HepG2 (cell line): ENCODE measurements around the gene NLRP2B. TPM values are rescaled to one million over a fixed set of nuclear protein-coding genes. Genes with fewer than 3 reads are reported as not detected.

Experiments
- FOSL2 ChIP-seq: sonication (generic); formaldehyde crosslinking; IDR thresholded peaks from 2 replicates; pipeline ENCODE4 v1.4.0; 2020; ENCODE audit warnings: missing genetic modification reagents
- FOXA1 ChIP-seq, 2 experiments: fragments of 450-650 bp in 1 of 2; sonication (generic) in 1 of 2; formaldehyde crosslinking in 1 of 2; IDR thresholded peaks; 2 replicates each; pipeline versions ENCODE4 v1.4.0 to v1.6.1; 2016 to 2020; ENCODE audit warnings: missing genetic modification reagents in 1 of 2
- FOXP1 ChIP-seq, 2 experiments: fragments of 450-650 bp in 1 of 2; IDR thresholded peaks; 2 replicates each; pipeline ENCODE4 v1.6.1; 2017 to 2018; ENCODE audit warnings: antibody characterized with exemption in 1 of 2
- HINFP ChIP-seq: sonication (generic); formaldehyde crosslinking; IDR thresholded peaks from 2 replicates; pipeline ENCODE4 v1.4.0; 2020; ENCODE audit warnings: low read depth, mild to moderate bottlenecking, missing genetic modification reagents
- KDM1A ChIP-seq: IDR thresholded peaks from 2 replicates; pipeline ENCODE4 v1.6.1; 2016; ENCODE audit warnings: missing compliant biosample characterization
- NBN ChIP-seq: fragments of 450-650 bp; conservative IDR thresholded peaks from 2 replicates; pipeline ENCODE4 v1.6.1; 2017
- NFKB2 ChIP-seq: sonication (generic); formaldehyde crosslinking; IDR thresholded peaks from 2 replicates; pipeline ENCODE4 v1.4.0; 2020; ENCODE audit warnings: missing genetic modification reagents, borderline replicate concordance
- PREB ChIP-seq: sonication (generic); formaldehyde crosslinking; IDR thresholded peaks from 2 replicates; pipeline ENCODE4 v1.4.0; 2020; ENCODE audit warnings: missing genetic modification reagents
- RNF219 ChIP-seq: sonication (generic); formaldehyde crosslinking; IDR thresholded peaks from 2 replicates; pipeline ENCODE4 v1.5.0; 2020; ENCODE audit warnings: mild to moderate bottlenecking, missing genetic modification reagents
- RXRB ChIP-seq: IDR thresholded peaks from 2 replicates; pipeline ENCODE4 v1.6.1; 2016; ENCODE audit warnings: borderline replicate concordance, missing genetic modification reagents, missing compliant biosample characterization
- SALL1 ChIP-seq: sonication (generic); formaldehyde crosslinking; IDR thresholded peaks from 2 replicates; pipeline ENCODE4 v1.8.0; 2022; ENCODE audit warnings: mild to moderate bottlenecking, missing genetic modification reagents
- SKI ChIP-seq: fragments of 450-650 bp; IDR thresholded peaks from one replicate; pipeline ENCODE4 v1.6.1; 2018; ENCODE audit warnings: mild to moderate bottlenecking; ENCODE audit not compliant: partially characterized antibody
- SMAD9 ChIP-seq: sonication (generic); formaldehyde crosslinking; IDR thresholded peaks from 2 replicates; pipeline ENCODE4 v1.5.1; 2020; ENCODE audit warnings: mild to moderate bottlenecking, missing genetic modification reagents
- TMF1 ChIP-seq: sonication (generic); formaldehyde crosslinking; IDR thresholded peaks from 2 replicates; pipeline ENCODE4 v1.8.1; 2022; ENCODE audit warnings: low read depth, missing genetic modification reagents
- ZBTB39 ChIP-seq: sonication (generic); formaldehyde crosslinking; IDR thresholded peaks from 2 replicates; pipeline ENCODE4 v1.5.0; 2020; ENCODE audit warnings: missing genetic modification reagents
- ZFP1 ChIP-seq: IDR thresholded peaks from 2 replicates; pipeline ENCODE4 v1.6.1; 2016
- ZHX1 ChIP-seq: sonication (generic); formaldehyde crosslinking; IDR thresholded peaks from 2 replicates; pipeline ENCODE4 v1.8.1; 2022; ENCODE audit warnings: low read depth, mild to moderate bottlenecking, missing genetic modification reagents
- ZNF138 ChIP-seq: sonication (generic); formaldehyde crosslinking; IDR thresholded peaks from 2 replicates; pipeline ENCODE4 v1.5.0; 2020; ENCODE audit warnings: mild to moderate bottlenecking, low read depth, missing genetic modification reagents
- ZNF562 ChIP-seq: sonication (generic); formaldehyde crosslinking; IDR thresholded peaks from 2 replicates; pipeline ENCODE4 v1.8.0; 2022; ENCODE audit warnings: missing genetic modification reagents, borderline replicate concordance
- ZNF572 ChIP-seq: sonication (generic); formaldehyde crosslinking; IDR thresholded peaks from 2 replicates; pipeline ENCODE4 v1.5.1; 2020; ENCODE audit warnings: mild to moderate bottlenecking, missing genetic modification reagents
- ZZZ3 ChIP-seq: sonication (generic); formaldehyde crosslinking; IDR thresholded peaks from 2 replicates; pipeline ENCODE4 v1.4.0; 2020; ENCODE audit warnings: missing genetic modification reagents, mild to moderate bottlenecking, borderline replicate concordance
- polyA plus RNA-seq, 8 experiments: library from polyadenylated mRNA; depleted of rRNA in 3 of 8; stranded (reverse) in 7 of 8; unstranded in 1 of 8; fragments of >200 nt; fragmentation: Illumina TruSeq in 4 of 8; extraction: Trizol in 4 of 8; gene quantifications; 2 replicates each; pipeline versions ENCODE4 v1.2.1 to v1.2.3, GENCODE V29; 2011 to 2016; ENCODE audit warnings: low read depth in 4 of 8, missing spikeins in 1 of 8, mixed read lengths in 1 of 8; ENCODE audit not compliant: insufficient read depth in 1 of 8
- total RNA-seq, 5 experiments: library from RNA; depleted of rRNA; stranded (reverse); fragments of >200 nt; fragmentation: Illumina TruSeq; extraction: Trizol; gene quantifications; 2 replicates each; pipeline ENCODE4 v1.2.3, GENCODE V29; 2016; ENCODE audit warnings: low read depth in 1 of 5

Gene NLRP2B
- total and polyA plus RNA-seq, 2 of the 13 experiments (the other 11 are each of a cell fraction or from before 2014, with no cell fraction given), result not detected

- TF ChIP-seq ZHX1 (CRISPR knock-in tag) (no peak), NBN (no peak), SKI (peak; percentile 61), NFKB2 (no peak), ZNF562 (CRISPR knock-in tag) (no peak), FOXP1 (IDR thresholded peaks at IDR 0.05) (no peak), FOXP1 (CRISPR knock-in tag; IDR thresholded peaks at IDR 0.05) (peak; percentile 47), ZNF572 (CRISPR knock-in tag) (no peak), RXRB (peak; percentile 45), SMAD9 (CRISPR knock-in tag) (no peak), FOSL2 (CRISPR knock-in tag) (peak; percentile 42; the same call in 1 of the 2 replicates), TMF1 (CRISPR knock-in tag) (no peak), SALL1 (CRISPR knock-in tag) (peak; percentile 27; the same call in 1 of the 2 replicates), ZNF138 (CRISPR knock-in tag) (no peak), ZFP1 (CRISPR knock-in tag) (no peak), KDM1A (CRISPR knock-in tag) (no peak), FOXA1 (IDR thresholded peaks at IDR 0.05) (0 out of 2 replicates have a peak, but pooled peaks have one; percentile 56), FOXA1 (CRISPR knock-in tag; IDR thresholded peaks at IDR 0.05) (no peak), ZBTB39 (no peak), PREB (no peak), RNF219 (CRISPR knock-in tag) (no peak), ZZZ3 (CRISPR knock-in tag) (no peak), HINFP (CRISPR knock-in tag) (no peak)
Measured at GRCh38 chrX:57640674-57641016, 39.4 kb downstream of the NLRP2B start (continued).
